HG03066 (cell line): ENCODE results near the gene TEX50.
"Not testable (repeated sequence)": the region's sequence is repeated elsewhere in the genome, so short reads cannot be mapped to it uniquely, and the experiment has no call there.

ENCODE experiments used
- ATAC-seq: cut with Tn5 transposase; IDR thresholded peaks from one replicate; pipeline ENCODE4 v1.9.1; 2021; ENCODE audit warnings: low read depth; ENCODE audit not compliant: unreplicated experiment

The TEX50 gene, protein sequence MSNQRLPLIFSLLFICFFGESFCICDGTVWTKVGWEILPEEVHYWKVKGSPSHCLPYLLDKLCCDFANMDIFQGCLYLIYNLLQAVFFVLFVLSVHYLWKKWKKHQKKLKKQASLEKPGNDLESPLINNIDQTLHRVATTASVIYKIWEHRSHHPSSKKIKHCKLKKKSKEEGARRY

DNA sequence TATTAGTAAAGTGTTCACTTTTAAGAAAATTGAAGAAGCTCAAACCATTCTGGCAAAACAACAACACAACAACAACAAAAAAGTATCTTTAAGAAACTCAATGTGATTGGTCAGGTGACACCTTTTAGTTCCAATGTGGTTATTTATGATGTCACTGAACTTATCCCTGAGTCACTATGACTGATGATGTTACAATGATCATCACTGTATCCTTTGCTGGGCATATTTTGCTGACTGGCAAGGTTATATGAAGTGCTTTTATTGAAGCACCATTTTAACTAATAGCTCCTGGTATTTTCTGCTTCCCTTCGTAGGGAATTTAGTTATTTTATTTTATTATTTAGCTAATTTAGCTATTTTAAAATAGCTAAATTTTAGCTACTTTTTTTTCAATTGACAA is at the start of gene TEX50:
Gene TEX50 (plus strand): TSS at position 223 of the 400 bp plus-strand sequence. CDS start 184 bp downstream, outside the sequence.
- ATAC-seq = no peak

DNA sequence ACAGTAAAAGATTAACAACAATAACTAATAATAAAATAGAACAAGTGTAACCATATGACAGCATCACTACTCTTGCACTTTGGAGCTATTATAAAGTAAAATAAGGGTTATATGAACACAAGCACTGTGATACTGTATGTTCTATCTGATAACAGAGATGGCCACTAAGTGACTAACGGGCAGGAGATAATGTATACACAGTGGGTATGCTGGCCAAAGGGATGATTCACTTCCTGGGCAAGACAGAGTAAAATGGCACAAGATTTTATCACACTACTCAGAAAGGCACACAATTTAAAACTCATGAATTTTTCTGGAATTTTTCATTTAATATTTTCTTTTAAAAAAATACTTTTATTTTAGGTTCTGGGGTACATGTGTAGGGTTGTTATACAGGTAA is 44.6 kb upstream of the TEX50 start:
- no peak for ATAC-seq

DNA sequence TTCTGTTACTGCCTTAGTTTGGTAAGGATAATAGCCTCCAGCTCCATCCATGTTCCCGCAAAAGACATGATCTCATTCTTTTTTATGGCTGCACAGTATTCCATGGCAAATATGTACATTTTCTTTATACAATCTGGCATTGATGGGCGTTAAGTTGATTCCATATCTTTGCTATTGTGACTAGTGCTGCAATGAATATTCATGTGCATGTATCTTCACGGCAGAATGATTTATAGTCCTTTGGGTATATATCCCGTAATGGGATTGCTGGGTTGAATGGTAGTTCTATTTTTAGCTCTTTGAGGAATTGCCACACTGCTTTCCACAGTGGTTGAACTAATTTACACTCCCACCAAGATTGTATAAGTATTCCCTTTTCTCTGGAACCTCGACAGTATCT is 44.0 kb upstream of the TEX50 start:
- ATAC-seq = not testable (repeated sequence)

DNA sequence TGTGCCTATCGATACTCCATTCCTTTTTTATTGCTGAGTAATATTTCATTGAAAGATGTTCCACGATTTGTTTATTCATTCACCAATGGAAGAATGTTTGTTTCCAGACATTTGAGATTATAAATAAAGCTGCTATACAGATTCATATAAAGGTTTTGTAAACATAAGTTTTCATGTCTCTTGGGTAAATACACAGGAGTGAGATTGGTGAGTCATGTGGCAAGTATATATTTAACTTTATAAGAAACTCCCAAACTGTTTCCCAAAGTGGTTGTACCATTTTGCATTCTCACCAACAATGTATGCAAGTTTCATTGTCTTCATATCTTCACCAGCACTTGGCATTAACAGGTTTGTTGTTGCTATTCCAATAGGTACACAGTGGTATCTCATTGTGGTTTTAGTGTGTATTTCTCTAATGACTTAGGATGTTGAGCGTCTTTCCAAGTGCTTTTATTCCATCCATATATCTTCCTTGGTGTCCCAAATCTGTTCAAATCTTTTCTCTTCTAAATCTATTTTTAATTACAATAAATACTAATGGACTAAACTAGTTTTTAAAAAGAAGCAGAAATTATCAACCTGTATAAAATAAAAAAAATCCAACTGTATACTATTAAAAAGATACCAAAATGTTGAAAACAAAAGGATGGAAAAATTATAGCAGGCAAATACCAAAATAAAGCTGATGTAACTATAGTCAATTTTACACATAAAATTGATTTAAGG is 38.9 kb upstream of the TEX50 start:
- no peak for ATAC-seq

DNA sequence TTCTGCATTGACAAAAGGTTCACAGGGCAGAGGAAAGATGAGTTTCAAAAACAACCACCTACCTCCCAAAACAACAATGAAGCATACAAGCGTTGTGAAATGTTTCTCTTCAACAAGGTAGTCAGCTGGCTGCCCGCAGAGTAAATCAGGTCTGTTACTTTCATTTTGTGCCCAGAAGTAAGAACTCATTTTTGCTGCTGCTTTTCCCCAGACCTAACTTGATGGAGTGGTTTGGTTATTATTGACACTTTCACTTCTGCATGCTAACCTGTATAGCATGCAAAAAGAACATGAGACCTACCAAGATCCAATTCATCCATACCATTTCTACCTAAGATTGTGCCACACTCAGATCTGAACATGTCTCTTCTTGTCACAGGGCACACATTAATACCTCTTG is 33.5 kb upstream of the TEX50 start:
- ATAC-seq = peak; percentile 58

DNA sequence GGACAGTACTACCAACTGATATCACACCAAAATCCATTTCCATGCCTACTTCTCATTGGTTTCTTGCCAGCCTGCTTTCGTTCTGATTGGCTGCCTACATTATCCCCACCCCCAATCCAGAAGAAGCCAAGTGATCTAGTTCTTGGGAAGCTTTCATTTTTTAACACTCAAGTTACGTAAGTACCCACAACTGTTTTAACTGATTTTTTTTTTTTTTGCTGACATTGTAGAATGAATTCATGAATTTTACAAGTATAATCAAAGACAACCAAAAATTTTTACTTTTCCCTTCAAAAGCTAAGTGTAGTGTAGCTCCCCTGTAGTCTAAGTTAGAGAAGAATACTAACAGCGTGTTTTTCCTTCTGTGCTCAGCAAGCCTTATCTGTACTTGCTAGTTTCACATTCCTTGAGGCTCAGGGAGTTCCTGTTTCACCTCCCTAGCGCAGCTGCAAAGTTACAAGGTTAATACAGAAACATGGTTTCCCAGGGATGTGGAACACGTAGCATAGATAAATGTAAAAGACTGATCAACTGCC is 32.0 kb upstream of the TEX50 start, which contains the start of gene SLC9C2:
Gene SLC9C2 (minus strand): TSS at position 17 of the 536 bp plus-strand sequence. CDS start 1,296 bp downstream, outside the sequence.
- no peak for ATAC-seq

DNA sequence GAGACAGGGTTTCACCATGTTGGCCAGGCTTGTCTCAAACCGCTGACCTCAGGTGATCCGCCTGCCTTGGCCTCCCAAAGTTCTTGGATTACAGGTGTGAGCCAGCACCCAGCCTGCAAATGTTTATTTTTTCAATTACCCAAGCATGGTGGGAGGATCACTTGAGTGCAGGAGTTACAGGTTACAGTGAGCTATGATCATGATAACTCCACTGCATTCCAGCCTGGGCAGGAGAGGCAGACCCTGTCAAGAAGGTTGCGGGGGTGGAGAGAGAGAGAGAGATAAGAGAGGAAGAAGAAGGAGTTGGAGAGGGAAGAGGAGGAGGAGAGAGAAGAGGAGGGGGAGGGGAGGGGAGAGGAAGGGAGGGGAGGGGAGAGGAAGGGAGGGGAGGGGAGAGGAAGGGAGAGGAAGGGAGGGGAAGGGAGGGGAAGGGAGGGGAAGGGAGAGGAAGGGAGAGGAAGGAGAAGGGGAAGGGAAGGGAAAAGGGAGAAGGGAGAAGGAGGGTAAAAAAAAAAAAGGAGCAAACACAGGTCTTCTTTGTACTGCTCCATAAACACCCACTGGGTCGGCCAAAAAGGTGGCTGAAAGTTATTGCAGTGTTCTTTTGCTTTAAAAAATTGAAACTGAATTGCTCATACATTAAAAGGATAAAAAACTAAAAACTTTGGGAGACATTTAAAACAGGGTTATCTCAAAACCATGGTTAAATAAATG is 26.5 kb upstream of the TEX50 start:
- ATAC-seq = no peak

DNA sequence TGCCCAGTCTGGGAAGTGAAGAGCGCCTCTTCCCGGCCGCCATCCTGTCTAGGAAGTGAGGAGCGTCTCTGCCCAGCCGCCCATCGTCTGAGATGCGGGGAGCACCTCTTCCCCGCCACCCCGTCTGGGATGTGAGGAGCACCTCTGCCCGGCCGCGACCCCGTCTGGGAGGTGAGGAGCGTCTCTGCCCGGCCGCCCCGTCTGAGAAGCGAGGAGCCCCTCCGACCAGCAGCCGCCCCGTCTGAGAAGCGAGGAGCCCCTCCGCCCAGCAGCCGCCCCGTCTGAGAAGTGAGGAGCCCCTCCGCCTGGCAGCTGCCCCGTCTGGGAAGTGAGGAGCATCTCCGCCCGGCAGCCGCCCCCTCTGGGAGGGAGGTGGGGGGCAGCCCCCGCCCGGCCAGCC is 22.1 kb upstream of the TEX50 start:
- not testable (repeated sequence) for ATAC-seq

DNA sequence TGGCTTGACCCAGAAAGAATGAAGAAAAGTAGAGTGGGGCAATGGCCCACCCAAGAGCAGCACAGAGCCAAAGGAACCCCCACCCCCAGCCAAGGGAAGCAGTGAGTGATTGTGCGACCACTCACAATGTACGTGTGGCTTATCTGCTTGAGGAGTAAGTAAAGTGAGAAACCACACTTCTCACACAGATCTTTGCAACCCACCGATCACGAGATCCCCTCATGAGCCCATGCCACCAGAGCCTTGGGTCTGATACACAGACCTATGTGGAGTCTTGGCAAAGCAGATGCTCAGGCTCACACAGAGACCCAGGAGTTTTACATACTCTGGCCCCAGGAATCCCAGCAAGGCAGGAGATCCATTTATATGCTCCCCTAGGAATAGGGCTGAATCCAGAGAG is 18.3 kb upstream of the TEX50 start:
- ATAC-seq = no peak

DNA sequence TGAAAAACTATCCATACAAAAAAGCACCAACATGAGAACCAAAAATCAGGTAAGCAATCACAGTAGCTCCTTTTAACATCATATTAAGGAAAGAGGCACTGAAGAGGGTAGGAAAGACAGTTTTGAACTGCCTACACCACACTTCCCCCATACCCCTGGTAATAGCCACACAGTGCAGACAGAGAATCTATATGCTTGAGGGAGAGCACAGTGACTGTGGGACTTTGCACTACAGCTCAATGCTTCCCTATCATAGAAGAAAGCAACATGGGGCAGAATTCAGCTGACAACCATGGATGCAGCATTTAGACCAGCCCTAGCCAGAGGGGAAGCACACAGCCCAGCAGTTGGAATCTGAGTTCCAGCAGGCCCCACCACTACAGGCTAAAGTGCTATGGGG is 7.9 kb upstream of the TEX50 start:
- ATAC-seq = no peak

DNA sequence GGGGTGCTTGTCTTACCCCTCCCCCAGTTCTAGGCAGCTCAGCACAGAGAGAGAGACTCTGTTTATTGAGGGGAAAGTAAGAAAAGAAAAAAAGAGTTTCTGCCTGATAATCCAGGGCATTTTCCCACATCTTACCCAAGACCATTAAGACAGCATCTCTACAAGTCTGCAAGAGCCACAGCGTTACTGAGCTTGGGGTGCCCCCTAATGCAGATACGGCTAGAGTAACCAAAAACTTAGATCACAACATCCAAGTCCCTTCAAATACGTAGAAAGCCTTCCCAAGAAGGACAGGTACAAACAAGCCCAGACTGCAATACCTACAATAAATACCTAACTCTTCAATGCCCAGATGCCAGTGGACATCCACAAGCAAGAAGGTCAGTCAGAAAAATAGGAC is 6.2 kb upstream of the TEX50 start:
- no peak for ATAC-seq

DNA sequence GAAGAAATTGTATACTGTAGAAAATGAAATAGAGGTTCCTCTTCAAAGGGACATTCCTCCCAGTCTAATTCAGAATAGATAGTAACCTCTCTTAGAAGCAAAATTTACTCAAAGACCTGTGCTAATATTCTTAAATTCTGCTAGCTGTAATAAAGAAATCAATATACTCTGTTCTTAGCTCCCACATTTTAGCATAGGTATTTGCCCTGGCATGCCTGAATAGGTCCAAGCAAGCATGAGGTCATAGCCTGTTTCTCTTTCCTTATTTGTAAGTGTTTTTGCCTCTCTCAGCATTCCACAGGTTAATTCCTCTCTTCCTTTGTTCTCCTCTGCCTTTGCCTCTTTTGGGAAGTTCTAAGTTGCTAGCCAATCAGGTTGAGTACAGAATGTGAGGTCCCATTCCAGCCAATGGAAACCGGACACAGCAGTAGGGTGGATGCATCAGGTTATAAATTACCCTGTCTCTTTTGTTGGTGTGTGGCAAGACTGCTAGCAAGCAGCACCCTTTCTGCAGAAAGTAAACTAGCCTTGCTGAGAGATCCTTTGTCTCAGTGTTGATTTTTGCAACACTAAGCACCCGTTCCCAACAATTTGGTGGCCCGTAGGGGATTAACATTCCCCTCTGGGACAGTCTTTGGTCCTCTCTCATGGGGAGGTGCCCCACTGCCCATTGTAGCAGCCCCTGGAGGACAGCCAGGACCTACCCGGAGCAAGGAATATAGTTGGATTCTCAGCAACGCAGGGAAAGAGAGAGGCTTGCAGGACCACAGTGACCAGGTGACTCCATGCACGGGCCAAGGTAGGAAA is 2.3 kb downstream of the TEX50 start:
- not testable (repeated sequence) for ATAC-seq

DNA sequence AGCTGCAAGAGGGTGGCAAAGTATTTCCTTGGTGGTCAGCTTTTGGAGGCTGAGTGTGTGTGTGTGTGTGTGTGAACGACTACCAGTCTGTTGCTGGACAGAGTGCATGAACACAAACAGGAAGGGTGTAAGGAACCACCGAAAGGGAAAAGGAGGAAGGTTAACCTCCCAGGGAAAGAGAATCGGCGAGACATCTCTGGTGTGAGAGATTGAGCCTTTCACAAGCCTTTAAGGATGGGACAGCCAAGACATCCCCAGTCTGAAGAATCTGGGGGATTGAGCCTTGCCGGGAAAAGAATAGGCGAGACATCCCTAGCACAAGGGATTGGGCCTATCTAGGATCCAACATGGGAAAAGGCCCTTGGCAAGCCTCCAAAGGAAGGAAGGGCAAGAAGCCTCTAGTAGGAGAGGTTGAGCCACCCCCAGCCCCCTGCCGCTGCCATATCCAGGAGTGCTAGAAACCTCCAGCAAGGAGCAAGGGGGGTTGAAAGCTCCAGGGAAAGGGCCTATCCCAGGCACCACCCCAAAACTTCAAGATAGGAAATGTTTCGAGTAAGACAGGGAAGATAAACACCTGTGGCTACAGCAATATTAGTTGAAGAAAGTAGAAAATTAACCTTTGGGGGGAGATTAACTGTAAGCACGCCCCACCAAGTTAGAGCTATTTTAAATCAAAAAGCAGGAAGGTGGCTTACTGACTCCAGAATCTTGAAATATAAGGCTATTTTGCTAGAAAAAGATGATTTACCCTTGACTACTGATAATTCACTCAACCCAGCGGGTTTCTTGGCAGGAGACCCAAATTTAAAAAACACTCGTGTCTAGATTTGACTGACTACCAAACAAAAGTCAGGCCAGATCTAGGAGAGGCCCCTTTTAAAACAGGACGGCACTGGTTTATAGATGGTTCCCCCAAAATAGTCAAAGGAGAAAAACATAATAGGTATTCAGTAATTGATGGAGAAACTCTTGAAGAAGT is 3.2 kb downstream of the TEX50 start:
- no peak for ATAC-seq

DNA sequence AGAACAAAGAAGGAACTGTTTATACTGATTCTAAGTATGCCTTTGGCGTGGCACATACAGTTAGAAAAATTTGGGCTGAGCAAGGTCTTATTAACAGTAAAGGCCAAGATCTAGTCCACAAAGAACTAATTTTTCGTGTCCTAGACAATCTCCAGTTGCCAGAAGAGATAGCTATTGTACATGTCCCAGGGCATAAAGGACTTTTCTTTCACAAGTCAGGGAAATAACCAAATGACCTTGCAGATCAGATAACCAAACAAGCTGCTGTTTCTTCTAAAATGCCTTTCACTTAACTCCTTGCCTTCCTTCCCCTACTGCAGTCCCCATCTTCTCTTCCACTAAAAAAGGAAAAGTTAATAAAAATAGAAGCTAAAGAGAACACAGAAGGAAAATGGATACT is 4.0 kb downstream of the TEX50 start:
- no peak for ATAC-seq

DNA sequence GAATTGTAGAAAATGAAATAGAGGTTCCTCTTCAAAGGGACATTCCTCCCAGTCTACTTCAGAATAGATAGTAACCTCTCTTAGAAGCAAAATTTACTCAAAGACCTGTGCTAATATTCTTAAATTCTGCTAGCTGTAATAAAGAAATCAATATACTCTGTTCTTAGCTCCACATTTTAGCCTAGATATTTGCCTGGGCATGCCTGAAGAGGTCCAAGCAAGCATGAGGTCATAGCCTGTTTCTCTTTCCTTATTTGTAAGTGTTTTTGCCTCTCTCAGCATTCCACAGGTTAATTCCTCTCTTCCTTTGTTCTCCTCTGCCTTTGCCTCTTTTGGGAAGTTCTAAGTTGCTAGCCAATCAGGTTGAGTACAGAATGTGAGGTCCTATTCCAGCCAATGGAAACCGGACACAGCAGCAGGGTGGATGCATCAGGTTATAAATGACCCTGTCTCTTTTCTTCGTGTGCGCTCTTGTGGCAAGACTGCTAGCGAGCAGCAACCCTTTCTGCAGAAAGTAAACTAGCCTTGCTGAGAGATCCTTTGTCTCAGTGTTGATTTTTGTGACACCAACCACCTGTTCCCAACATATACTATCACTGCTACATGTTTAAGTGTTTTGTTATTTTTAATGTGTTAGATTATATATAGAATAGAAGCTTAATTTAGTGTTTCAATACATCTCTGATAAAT is 7.5 kb downstream of the TEX50 start:
- ATAC-seq = not testable (repeated sequence)

DNA sequence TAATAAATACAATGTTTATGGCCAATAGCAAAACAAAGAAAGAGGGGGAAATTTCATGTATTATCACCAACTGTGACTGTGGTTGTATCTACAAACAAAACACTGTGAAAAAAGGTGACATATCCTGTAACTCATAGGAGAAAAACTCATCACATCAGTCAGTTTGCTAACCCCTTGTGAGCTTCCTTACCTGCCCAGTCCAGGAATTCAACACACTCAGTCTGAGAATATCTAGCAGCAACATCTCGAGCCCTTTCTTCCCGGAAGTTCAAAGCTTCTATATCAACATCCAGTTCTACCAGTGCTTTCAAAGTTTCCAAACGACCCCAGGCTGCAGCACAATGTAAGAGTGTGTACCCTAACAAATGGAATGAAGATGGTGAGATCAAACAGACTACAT is 11.5 kb downstream of the TEX50 start:
- ATAC-seq = no peak

DNA sequence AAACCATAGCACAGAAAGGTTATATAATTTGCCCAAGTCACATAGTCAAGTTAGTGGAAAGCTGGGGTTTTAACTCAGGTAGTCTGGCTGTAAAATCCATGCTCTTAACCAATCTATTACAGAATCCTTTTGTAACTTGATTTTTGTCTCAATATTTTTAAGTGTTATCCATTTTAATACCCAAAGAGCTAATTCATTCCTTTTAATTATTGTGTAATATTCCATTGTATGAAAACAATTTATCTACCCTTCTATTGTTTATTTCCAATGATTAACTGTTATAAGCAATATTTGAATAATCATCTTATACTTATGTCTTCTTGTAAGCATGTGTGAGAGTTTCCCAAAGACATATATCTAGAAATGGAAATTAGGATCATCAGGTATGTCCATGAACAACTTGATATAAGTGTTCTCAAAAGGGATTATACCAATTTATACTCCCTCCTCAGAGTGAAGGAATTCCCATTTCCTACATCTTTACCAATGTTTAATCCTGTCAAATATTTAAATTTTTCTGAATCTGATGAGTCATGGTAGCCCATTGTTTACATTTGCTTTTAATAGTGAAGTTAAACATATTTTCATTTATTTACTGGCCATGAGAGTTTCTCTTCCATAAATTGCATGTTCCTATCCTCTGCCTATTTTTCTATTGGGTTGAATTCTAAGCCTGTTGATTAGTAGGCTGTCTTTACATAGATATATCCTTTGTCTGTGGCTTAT is 13.9 kb downstream of the TEX50 start:
- ATAC-seq = no peak

DNA sequence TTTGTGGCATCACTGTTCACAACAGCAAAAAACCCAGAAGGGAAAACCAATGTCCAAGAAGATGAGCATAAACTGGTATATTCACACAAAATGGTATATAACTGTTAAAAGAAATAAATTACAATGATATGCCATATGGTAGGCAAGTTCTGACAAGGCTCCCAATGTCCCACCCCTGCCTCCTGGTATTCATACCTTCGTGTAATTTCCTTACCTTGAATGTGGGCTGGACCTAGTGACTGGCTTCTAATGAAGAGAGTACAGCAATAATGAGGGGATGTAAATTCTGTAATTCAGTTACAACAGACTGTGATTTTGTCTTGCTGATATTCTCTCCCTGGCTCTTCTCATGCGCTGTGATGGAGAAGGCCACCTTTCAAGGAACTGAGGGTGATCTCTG is 25.2 kb downstream of the TEX50 start:
- no peak for ATAC-seq
